ENCODE measurements around the gene RHOF. TPM values are rescaled to one million over a fixed set of nuclear protein-coding genes. Genes with fewer than 3 reads are reported as not detected.
A peak's percentile ranks its signal among the peaks of the same experiment; 100 is the strongest.

Gene RHOF
- polyA plus RNA-seq, 1 of the 3 experiments (the other 2 are of a cell fraction), result 5.0 TPM

GRCh38 chr12:121823727-121824115, 30.2 kb upstream of the RHOF start:
- H3K4me1 ChIP-seq (ENCODE audit: control insufficient read depth in 1 of 2, insufficient read depth in 2 of 2, low read depth in 1 of 2, low read length in 1 of 2), result peaks cover 0 to 4% of the 10 kb centered on the region in 2 experiments; a peak in 1 of 4 replicates
- H4K20me1 ChIP-seq (ENCODE audit: insufficient read depth), result no peaks in the 10 kb centered on the region
- H3K4me3 ChIP-seq (ENCODE audit: low read depth in 2 of 2, low read length in 1 of 2), result no peak overlapping the region
- TF ChIP-seq EZH2phosphoT487 (IDR thresholded peaks at IDR 0.05; ENCODE audit: borderline replicate concordance, low read depth) (no peak), MEF2A (IDR thresholded peaks at IDR 0.05; ENCODE audit: borderline replicate concordance, low read depth) (no peak), NRF1 (IDR thresholded peaks at IDR 0.05; ENCODE audit: low read depth, low read length) (no peak), CTCF (IDR thresholded peaks at IDR 0.05) (no peak), USF2 (IDR thresholded peaks at IDR 0.05; ENCODE audit: borderline replicate concordance, low read depth, low read length) (no peak)
- TF ChIP-seq, protein P1, sequence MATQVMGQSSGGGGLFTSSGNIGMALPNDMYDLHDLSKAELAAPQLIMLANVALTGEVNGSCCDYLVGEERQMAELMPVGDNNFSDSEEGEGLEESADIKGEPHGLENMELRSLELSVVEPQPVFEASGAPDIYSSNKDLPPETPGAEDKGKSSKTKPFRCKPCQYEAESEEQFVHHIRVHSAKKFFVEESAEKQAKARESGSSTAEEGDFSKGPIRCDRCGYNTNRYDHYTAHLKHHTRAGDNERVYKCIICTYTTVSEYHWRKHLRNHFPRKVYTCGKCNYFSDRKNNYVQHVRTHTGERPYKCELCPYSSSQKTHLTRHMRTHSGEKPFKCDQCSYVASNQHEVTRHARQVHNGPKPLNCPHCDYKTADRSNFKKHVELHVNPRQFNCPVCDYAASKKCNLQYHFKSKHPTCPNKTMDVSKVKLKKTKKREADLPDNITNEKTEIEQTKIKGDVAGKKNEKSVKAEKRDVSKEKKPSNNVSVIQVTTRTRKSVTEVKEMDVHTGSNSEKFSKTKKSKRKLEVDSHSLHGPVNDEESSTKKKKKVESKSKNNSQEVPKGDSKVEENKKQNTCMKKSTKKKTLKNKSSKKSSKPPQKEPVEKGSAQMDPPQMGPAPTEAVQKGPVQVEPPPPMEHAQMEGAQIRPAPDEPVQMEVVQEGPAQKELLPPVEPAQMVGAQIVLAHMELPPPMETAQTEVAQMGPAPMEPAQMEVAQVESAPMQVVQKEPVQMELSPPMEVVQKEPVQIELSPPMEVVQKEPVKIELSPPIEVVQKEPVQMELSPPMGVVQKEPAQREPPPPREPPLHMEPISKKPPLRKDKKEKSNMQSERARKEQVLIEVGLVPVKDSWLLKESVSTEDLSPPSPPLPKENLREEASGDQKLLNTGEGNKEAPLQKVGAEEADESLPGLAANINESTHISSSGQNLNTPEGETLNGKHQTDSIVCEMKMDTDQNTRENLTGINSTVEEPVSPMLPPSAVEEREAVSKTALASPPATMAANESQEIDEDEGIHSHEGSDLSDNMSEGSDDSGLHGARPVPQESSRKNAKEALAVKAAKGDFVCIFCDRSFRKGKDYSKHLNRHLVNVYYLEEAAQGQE (IDR thresholded peaks at IDR 0.05; ENCODE audit: low read depth, low read length), result no peak
- no peaks in the 10 kb centered on the region for H3K27me3 ChIP-seq (ENCODE audit: insufficient read depth)
- H3F3A ChIP-seq (replicated peaks; ENCODE audit: insufficient read depth), result no peaks in the 10 kb centered on the region
- ChIA-PET CTCF (interaction anchor here (11.0 kb wide), 1 partner anchor 29 kb away, joined by 92 read pairs; the partner anchor contains the start of gene RHOF), POLR2A (no interaction called here)
- WGBS (ENCODE audit: low lambda C conversion rate), result 88% methylated on average over 12 of the region's 12 CpGs
- H3K4me2 ChIP-seq, result no peak overlapping the region
- H3K9me2 ChIP-seq, result no peaks in the 10 kb centered on the region
- H3K27ac ChIP-seq (ENCODE audit: low read depth in 2 of 2, low read length in 1 of 2), result no peak overlapping the region
- H3K36me3 ChIP-seq (replicated peaks in 1 of 2; ENCODE audit: control insufficient read depth in 1 of 2, insufficient read depth in 2 of 2, low read length in 1 of 2), result peaks cover 36 to 45% of the 10 kb centered on the region in 2 experiments
- H3K9me3 ChIP-seq, result no peaks in the 10 kb centered on the region
- DNase-seq, result no peak
- H3K9ac ChIP-seq, result no peak overlapping the region
- peaks cover 5% of the 10 kb centered on the region; the same call in 1 of the 2 replicates for H3K79me2 ChIP-seq (ENCODE audit: insufficient read depth)
- no peak overlapping the region for H2AFZ ChIP-seq (ENCODE audit: low read depth)

DNA sequence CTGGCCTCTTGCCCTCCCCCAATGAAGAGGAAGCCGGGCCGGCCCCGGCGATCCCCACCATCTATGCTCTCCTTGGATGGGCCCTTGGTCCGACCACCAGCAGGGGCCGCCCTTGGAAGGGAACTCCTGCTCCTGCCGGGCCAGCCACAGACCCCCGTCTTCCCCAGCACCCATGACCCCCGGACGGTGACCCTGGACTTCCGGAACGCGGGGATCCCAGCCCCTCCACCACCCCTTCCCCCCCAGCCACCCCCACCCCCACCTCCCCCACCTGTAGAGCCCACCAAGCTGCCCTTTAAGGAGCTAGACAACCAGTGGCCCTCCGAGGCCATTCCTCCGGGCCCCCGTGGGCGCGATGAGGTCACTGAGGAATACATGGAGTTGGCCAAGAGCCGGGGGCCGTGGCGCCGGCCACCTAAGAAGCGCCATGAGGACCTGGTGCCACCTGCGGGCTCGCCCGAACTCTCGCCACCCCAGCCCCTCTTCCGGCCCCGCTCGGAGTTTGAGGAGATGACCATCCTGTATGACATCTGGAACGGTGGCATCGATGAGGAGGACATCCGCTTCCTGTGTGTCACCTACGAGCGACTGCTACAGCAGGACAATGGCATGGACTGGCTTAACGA, 29.7 kb upstream of the RHOF start:
- peaks cover 39 to 42% of the 10 kb centered on the region in 2 experiments for H3K36me3 ChIP-seq (replicated peaks in 1 of 2; ENCODE audit: control insufficient read depth in 1 of 2, insufficient read depth in 2 of 2, low read length in 1 of 2)
- no peaks in the 10 kb centered on the region for H3K27me3 ChIP-seq (ENCODE audit: insufficient read depth)
- ChIA-PET CTCF (interaction anchor here (0.8 to 11.0 kb wide), 3 partner anchors 15 to 288 kb away, joined by 3 to 92 read pairs (median 3); partner anchors contain the start of gene RHOF), POLR2A (no interaction called here)
- H3K4me1 ChIP-seq (ENCODE audit: control insufficient read depth in 1 of 2, insufficient read depth in 2 of 2, low read depth in 1 of 2, low read length in 1 of 2), result peaks cover 0 to under 1% of the 10 kb centered on the region in 2 experiments; a peak in 1 of 4 replicates
- no peak overlapping the region for H3K4me3 ChIP-seq (ENCODE audit: low read depth in 2 of 2, low read length in 1 of 2)
- H3K4me2 ChIP-seq, result no peak overlapping the region
- no peaks in the 10 kb centered on the region for H3F3A ChIP-seq (replicated peaks; ENCODE audit: insufficient read depth)
- DNase-seq, result peak; percentile 47
- no peak overlapping the region for H3K9ac ChIP-seq
- H3K27ac ChIP-seq (ENCODE audit: low read depth in 2 of 2, low read length in 1 of 2), result no peak overlapping the region
- H3K79me2 ChIP-seq (ENCODE audit: insufficient read depth), result peaks cover 5% of the 10 kb centered on the region; the same call in 1 of the 2 replicates
- no peaks in the 10 kb centered on the region for H4K20me1 ChIP-seq (ENCODE audit: insufficient read depth)
- H2AFZ ChIP-seq (ENCODE audit: low read depth), result no peak overlapping the region
- H3K9me3 ChIP-seq, result no peaks in the 10 kb centered on the region
- no peaks in the 10 kb centered on the region for H3K9me2 ChIP-seq
- WGBS (ENCODE audit: low lambda C conversion rate), result 94% methylated on average over 36 of the region's 36 CpGs
- TF ChIP-seq, protein P1 (IDR thresholded peaks at IDR 0.05; ENCODE audit: low read depth, low read length), result no peak
- TF ChIP-seq MEF2A (IDR thresholded peaks at IDR 0.05; ENCODE audit: borderline replicate concordance, low read depth) (no peak), MXI1 (IDR thresholded peaks at IDR 0.05; ENCODE audit: low read depth, low read length) (no peak), GATA2 (CRISPR knock-in tag; IDR thresholded peaks at IDR 0.05) (no peak), TAF1 (IDR thresholded peaks at IDR 0.05; ENCODE audit: borderline replicate concordance, low read depth, low read length) (no peak), IRF3 (IDR thresholded peaks at IDR 0.05; ENCODE audit: low read depth, low read length) (no peak), SMC3 (IDR thresholded peaks at IDR 0.05; ENCODE audit: low read depth, low read length) (peak; percentile 29; the same call in 1 of the 2 replicates), JUND (IDR thresholded peaks at IDR 0.05) (no peak), RAD21 (IDR thresholded peaks at IDR 0.05; ENCODE audit: low read length) (0 out of 2 replicates have a peak, but pooled peaks have one; percentile 12)

All from SK-N-SH (cell line).